Myocyte (in vitro differentiated cells): ENCODE results near the gene SLC66A2. TPM values are rescaled to one million over a fixed set of nuclear protein-coding genes. Genes with fewer than 3 reads are reported as not detected.
A peak's percentile ranks its signal among the peaks of the same experiment; 100 is the strongest.
"Not testable (repeated sequence)": the region's sequence is repeated elsewhere in the genome, so short reads cannot be mapped to it uniquely, and the experiment has no call there.

Source experiments
- DNase-seq: peaks from one replicate; pipeline ENCODE4 v3.0.0-alpha.2; 2012; ENCODE audit warnings: low read depth
- total RNA-seq: library from RNA; depleted of rRNA; stranded (reverse); fragments of >200 nt; gene quantifications from 2 replicates; pipeline ENCODE4 v1.2.3, GENCODE V29; 2014

SLC66A2 gene
- total RNA-seq, 1 donor from 2014 or later: 51.4 TPM

DNA sequence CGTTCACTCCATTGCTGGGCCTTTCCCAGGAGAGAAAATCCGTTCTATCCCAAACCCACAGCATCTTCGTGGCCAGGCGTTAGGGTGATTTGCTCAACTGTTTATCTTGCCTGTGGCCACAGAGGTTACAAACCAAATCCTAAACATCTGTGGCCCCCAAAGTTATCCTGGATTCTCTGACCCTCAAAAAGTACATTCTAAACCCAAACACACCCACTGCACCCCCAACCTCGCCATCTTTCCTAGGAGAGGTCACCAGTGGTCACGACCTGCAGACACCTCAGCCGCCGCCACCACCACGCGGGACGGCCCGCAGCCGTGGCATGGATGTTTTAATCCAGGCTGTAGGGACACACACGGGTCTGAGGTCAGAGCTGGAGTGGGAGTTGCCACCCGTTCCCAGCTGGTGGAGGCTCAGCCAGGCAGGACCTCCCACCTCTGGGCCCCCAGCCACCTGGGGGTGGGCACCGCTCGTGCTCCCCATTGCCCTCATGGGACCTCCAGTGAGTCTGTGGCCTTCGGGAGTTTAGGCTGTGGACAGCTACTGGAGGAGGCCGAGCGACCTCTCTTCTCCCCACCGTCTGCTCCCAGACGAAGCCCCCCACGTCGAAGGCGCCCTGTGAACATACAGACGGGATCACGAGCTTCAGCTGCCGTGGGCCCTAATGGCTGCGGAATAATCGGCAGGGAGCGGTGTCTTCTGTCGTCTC, 81.7 kb downstream of the SLC66A2 start:
- DNase-seq: no peak

DNA sequence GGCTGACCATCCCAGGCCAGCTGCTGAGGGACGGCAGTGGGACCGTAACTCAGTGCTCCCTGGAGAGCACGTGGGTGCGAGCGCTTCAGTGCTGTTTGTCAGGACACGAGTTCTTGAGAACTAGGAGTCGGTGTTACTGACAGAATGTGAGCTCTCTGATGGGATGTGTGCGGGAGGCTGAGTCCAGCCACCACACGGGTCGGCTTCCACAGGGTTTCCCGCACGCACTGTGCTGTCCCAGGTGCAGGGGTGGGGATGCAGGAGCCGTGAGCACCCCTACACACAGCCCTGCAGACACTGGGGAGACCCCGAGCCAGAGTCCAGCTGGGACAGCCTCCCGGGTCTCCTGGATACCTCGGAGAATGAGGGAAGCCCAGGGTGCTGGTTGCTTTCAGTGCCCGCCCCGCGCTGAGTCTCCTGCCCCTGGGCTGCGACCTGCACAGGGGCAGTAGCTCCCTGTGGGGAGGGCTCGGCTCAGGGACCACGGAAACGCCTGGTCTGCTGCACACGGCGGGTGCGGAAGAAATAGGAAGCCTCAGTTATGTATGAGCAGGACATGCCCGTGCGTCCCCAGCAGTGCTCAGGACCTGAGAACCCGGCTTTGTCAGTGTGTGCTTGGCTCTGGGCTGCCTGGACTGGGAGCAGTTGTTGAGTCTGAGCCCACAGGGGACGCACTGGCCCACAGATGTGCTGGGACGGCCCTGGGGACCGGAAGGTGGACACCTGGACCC, 82.5 kb downstream of the SLC66A2 start:
- DNase-seq: no peak

DNA sequence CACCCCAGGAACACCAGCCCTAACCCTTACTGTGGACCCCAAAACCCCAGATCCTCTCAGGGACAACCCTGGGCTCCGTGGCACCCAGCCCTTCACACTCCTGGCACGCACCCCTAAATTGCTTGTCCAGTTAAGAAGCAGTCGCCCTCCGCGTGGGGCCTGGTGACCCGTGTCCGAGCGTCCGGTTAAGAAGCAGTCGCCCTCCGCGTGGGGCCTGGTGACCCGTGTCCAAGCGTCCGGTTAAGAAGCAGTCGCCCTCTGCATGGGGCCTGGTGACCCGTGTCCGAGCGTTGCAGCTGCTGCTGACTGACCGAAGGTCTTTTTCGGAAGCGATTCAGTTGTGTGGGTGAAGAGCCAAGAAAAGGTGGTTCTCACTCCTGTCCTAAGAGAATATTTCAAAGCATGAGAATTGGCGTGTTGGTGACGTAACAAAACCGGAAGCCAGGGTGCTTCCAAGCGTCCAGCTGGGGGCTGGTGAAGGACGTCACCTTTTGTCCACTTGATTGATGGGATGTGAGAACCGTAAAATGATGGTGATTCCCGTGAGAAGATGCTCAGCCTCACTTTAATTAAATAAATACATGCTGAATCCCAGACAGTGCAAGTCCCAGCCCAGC, 83.2 kb downstream of the SLC66A2 start:
- DNase-seq: no peak

DNA sequence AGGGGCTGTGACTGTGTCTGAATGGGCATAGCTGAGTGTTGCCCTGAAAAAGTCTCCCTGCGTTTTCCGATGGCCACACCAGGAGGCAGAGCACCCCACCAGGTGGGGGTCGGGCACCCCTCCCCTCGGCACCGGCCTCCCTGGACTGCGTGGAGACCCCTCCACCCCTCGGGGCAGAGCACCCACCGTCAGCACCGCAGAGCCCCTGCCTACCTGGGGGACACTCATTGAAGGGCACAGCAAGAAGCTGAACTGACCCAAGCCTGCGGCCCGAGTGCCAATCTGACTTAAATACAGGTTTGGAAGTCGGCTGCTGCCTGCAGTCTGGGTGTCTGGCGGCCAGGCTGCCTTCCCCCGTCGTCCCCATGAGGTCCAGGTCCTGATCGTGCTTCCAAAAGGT, 83.8 kb downstream of the SLC66A2 start:
- DNase-seq: no peak

DNA sequence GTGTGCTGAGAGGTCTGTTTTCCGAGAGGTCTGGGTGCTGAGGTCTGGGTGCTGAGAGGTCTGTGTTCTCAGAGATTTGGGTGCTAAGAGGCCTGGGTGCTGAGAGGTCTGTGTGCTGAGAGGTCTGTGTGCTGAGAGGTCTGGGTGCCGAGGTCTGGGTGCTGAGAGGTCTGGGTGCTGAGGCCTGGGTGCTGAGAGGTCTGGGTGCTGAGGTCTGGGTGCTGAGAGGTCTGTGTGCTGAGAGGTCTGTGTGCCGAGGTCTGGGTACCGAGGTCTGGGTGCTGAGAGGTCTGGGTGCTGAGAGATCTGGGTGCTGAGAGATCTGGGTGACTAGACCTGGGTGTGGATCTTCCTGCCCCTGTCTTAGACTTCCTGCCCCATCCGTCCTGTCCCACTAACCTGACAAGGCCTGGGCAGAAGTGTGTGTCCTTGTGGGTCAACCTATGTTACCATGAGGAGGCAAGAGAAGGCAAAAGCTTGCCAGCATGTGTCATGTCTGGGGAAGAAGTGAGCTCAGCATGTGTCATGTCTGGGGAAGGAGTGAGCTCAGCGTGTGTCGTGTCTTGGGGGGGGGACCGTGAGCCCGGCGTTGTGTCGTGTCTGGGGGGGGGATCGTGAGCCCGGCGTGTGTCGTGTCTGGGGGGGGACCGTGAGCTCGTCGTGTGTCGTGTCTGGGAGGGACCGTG, 84.4 kb downstream of the SLC66A2 start:
- DNase-seq: no peak

DNA sequence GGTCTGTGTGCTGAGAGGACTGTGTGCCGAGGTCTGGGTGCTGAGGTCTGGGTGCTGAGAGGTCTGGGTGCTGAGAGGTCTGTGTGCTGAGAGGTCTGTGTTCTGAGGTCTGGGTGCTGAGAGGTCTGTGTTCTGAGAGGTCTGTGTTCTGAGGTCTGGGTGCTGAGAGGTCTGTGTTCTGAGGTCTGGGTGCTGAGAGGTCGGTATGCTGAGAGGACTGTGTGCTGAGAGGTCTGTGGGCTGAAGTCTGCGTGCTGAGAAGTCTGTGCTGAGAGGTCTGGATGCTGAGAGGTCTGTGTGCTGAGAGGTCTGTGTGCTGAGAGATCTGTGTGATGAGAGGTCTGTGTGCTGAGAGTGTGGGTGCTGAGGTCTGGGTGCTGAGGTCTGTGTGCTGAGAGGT, 85.5 kb downstream of the SLC66A2 start:
- DNase-seq: not testable (repeated sequence)

DNA sequence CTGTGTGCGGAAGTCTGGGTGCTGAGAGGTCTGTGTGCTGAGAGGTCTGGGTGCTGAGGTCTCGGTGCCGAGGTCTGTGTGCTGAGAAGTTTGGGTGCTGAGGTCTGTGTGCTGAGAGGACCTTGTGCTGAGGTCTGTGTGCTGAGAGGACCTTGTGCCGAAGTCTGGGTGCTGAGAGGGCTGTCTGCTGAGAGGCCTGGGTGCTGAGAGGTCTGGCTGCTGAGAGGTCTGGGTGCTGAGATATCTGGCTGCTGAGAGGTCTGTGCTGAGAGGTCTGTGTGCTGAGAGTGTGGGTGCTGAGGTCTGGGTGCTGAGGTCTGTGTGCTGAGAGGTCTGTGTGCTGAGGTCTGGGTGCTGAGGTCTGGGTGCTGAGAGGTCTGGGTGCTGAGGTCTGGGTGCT, 86.5 kb downstream of the SLC66A2 start:
- DNase-seq: not testable (repeated sequence)

DNA sequence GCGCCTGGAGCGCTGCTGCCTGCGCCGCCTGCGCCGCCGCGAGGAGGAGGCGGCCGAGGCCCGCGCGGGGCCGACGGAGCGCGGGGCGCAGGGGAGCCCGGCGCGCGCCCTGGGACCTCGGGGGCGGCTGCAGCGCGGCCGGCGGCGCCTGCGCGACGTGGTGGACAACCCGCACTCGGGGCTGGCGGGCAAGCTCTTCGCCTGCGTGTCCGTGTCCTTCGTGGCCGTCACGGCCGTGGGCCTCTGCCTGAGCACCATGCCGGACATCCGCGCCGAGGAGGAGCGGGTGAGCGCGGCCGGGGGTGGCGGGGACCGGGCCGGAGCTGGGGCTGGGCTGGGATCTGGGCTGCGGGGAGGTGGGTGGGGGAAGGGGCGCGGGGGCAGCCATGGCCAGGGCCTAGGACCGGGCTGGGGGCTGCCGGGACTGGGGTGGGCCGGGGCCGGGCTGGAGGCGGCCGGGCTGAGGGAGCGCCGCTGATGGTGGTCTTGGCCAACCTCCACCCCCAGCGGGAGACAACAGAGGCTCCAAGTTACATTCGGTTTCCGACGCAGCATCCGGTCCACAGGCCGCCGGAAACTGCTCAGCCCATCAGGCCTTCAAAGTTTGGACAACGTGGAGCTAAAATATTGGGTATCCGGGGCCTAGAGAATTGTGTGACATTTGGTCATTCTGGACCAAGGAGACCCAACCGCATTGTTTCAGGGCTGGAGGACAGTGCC, 87.3 kb downstream of the SLC66A2 start:
- DNase-seq: no peak

DNA sequence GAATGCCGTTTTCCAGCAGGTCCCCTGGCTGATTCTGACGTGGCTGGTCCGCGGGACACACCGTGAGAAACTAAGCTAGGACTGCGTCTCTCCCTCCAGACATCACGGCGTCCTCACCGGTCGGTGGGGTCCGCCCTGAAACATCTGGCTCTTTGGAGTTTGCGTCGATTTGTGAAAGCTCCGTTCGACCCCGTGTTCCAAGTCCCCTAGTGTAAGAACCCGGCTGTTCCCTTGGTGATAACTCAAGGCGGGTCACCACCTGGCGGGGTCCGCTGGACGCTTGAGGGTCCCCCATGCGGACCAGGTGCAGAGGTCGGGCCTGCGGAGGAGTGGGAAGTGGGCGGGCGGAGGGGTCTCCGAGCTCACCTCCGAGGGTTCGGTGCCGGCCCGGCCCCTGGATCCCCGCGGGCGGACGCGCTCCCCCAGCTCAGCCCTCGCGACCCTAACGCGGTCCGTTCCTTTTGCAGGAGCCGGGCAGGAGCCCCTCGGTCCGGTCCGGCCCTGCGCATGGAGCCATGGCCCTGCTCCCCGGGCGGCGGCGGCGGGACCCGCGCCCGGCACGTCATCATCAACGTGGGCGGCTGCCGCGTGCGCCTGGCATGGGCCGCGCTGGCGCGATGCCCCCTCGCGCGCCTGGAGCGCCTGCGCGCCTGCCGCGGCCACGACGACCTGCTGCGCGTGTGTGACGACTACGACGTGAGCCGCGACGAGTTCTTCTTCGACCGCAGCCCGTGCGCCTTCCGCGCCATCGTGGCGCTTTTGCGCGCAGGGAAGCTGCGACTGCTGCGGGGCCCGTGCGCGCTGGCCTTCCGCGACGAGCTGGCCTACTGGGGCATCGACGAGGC, 88.1 kb downstream of the SLC66A2 start:
- DNase-seq: no peak

DNA sequence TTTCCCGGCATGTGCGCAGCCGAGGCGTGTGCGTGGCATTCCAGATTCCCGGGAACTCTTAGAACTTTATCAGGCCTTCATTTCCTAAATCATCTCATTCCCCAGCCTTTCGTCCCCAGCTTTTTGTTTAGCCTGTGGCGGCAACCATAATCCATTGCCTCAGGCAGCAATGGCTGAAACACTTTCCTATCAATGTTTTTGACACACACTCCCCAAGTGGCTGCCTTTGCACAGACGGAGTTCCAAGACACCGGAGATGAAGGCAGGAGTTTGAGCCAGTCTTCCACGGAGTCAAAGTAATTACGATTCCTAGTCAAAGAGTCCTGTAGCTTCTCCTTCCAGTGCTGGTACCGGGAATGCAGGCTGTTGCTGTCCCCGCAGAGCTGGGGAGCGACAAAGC, 88.9 kb downstream of the SLC66A2 start:
- no peak for DNase-seq

DNA sequence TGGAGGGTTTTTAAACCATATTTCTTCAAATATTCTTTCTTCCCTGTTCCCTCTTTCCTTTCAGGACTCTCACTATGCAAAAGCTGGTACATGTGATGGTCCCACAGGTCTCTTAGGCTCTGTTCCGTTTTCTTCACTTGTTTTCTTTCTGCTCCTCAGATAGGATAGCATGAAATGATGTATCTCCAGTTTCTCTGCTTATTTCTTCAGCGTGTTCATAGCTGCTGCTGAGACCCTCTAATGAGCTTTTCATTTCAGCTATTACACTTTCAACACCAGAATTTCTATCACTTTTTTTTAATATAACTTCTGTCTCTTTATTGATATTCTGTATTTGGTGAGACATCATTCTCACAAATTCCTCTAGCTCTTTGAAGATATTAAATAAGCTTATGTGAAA, 89.8 kb downstream of the SLC66A2 start:
- no peak for DNase-seq

DNA sequence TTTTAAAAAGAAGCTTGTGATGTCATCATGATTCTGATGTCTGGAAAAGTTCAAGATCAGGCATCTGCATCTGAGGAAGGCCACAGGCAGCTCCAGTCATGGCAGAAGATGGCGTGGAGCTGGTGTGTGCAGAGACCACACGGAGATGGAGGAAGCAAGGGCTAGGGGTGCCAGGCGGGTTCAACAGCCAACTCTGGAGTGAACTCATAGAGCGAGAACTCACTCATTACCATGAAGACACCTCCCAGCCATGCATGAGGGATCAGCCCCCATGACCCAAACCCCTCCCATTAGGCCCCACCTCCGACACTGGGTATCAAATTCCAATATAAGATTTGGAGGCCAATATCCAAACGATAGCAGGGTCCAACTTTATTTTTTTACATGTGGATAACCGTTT, 92.1 kb downstream of the SLC66A2 start:
- no peak for DNase-seq

DNA sequence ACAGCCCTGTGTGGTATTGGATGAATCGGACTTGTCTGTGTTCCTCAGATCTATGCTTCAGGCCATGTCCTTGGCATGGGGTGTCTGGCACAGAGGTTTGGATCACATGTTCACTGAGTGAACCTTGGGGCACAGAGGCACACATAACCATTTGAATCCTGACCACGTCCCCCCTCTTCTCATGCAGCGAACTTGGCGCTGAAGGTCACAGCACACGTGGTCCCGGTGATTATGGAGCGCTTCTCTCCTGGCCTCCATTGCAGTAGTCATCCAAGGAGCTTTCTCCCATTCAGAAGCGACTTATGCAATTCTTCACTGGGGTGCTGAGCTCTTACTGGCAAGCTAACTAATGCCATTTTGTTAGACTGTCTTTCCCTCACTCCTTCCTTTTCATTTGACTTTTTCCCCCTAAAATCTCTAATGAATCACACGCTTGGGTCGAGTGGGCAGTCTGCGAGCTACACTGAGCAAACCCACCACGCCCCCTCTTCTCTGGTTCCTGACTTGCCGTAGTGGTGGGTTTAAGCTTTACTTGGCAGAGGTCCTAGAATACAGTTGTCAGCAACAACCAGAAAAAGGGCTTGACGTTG, 94.3 kb downstream of the SLC66A2 start:
- DNase-seq: peak; percentile 77

DNA sequence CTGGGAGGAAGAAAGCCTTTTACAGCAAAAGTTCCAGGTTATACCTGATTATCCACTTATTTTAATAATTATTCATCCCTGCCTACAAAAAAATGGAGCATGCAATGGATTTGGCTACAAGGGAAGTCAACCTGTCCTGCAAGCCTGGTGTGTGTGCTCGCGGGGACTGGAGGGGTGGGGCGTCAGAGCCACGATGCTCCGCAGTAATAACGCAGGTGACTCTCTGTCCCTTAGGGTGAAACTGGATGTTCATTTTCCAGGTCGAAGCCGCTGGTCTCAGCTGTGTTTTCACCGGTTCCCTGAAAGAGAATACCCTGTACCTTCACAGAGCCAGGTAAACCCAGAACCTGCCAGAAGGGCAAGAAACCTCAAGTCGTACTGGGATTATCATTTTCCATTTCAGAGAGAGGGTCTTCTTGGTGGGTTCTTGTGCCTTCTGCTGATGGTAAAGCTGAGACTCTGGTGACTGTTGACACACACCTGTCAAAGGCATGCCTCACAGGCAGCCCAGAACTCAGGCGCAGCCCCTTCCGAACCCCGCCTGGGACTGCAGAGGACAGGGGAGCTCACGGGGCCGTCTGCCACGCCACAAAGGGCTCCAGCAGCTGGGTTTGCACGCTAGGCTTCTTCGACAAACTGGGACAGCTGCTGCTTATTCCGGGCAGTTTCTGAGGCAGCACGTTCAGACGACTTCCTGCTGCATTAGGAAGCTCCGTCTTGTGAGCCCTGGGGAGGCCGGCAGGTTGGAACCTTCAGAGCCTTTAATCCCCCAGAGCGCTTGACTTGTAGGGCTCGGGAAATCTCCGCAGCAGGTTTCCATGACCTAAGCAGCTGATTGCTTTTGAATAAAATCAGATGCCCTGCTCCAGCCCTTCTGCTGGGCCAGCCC, 95.1 kb downstream of the SLC66A2 start:
- peak; percentile 97 for DNase-seq

DNA sequence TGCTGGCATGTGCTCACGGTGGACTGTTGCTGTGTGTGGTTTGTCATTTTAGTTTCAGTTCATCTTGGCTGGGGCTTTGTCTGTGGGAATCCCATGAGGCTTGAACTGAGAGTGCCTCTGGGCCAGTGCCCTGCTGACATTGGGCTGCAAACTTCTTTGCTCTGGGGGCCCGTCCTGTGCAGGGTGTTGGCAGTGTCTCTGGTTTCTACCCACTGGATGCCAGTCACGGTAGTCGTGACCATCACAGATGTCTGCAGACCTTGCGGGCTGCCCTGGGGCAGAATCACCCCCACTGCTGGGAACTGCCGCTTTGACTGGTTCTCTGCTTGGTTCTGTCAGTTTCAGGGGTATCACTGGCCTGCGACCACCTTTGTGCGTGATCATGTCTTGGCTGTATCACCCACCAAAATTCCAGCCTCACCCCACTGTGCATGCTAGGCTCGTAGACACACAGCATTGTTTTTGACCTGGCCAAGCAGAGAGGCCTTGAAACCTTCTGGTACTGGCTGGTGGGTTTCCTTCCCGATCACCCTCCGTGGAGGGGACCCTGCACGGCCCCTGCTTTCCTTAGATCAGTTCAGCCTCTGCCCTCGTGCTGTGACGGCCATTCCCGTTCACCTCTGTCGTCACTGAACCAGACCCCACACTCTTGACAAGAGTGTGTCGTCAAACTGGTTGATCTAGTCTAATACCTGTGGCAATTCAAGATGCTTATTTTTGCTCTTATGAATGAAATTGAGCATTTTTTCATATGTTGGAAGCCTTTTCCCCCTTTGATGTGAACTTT, 96.1 kb downstream of the SLC66A2 start:
- DNase-seq: peak; percentile 85

DNA sequence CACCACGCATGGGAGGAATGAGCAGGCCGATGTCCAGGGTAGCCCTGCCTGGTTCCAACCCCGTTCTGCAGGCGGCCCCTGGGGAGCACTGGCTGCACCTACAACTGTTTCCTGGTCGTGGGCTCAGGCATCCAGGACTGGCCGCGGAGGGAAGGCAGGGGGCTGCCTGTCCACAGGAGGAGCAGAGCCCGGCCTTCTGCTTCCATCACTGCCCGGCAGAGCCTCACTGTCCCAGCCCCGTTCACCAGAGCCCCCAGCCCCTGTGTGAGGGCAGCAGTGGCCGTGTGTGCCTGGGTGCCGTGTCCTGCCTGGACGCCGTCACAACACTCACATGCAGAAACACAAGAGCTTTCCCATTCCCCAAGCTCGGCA, 97.5 kb downstream of the SLC66A2 start:
- DNase-seq: no peak

DNA sequence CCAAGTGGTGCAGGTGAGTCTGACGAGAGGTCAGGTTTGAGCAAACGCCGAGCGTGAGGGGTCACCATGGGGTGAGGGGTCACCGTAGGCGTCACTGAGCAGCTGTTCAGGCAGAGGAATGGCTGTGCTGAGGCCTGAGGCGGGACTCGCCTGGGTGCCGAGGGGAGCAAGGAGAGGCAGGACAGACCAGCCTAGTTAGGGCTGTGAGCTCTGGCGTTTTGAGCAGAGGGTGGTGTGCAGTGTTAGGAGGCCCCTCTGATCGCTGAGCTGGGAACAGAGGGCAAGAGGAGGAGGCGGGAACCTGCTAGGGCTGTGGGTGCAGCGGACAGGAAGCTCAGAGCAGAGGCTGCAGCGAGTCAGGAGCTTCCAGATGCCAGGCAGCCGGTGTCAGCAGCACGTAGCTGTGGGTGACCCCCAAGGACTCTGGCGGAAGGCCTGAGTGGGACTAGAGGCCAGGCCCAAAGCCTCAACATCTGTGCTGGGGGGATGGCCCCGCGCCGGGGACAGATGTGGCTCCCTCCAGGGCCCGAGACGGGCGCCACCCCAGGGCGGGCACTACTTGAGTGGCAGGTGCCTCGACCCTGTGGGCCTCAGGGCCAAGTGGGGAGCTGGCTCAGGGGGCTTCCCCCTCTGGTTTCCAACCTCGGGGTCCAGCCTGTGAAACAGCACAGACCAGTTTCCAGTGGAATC, 98.0 kb downstream of the SLC66A2 start:
- DNase-seq: no peak
